GM12801 (cell line): ENCODE results near the gene LRRC73.

Experiments
- CTCF ChIP-seq: IDR thresholded peaks from one replicate; pipeline ENCODE4 v1.5.1; 2011; ENCODE audit warnings: control low read depth; ENCODE audit not compliant: insufficient read length; ENCODE audit errors: extremely low read depth

LRRC73 gene

GRCh38 chr6:43493230-43493629 is 16.9 kb downstream of the LRRC73 start:
- TF ChIP-seq CTCF, result no peak

GRCh38 chr6:43492673-43493072 is 17.5 kb downstream of the LRRC73 start:
- TF ChIP-seq CTCF, result no peak

- TF ChIP-seq CTCF, result no peak
These were observed 18.1 kb downstream of the LRRC73 start for GRCh38 chr6:43491750-43492661.

- no peak for TF ChIP-seq CTCF
These were observed 19.6 kb downstream of the LRRC73 start for GRCh38 chr6:43490523-43490939.

GRCh38 chr6:43489277-43490072 is 20.7 kb downstream of the LRRC73 start:
- no peak for TF ChIP-seq CTCF

- no peak for TF ChIP-seq CTCF
These were observed 21.4 kb downstream of the LRRC73 start for GRCh38 chr6:43488667-43489276.
